ENCODE results near the gene HIRA.
"Not testable (repeated sequence)": the region's sequence is repeated elsewhere in the genome, so short reads cannot be mapped to it uniquely, and the experiment has no call there.

HIRA gene

GRCh38 chr22:19336133-19337075 lies 95.1 kb downstream of the HIRA start:
- Mint-ChIP-seq H3K9me3 (peaks cover 30% of the 10 kb centered on the region), H3K36me3 (peaks cover 99% of the 10 kb centered on the region), H3K27ac (no peak overlapping the region), H3K27me3 (no peaks in the 10 kb centered on the region), H3K4me3 (no peak overlapping the region), H3K4me1 (no peaks in the 10 kb centered on the region)
- no peak for ATAC-seq

- H3K9me3 Mint-ChIP-seq: peaks cover 22% of the 10 kb centered on the region
- H3K27me3 Mint-ChIP-seq: no peaks in the 10 kb centered on the region
- ATAC-seq: no peak
- peaks cover 87% of the 10 kb centered on the region for H3K36me3 Mint-ChIP-seq
- no peak overlapping the region for H3K4me3 Mint-ChIP-seq
- no peak overlapping the region for H3K27ac Mint-ChIP-seq
- no peaks in the 10 kb centered on the region for H3K4me1 Mint-ChIP-seq
Observed at GRCh38 chr22:19331975-19332374, 99.6 kb downstream of the HIRA start.

GRCh38 chr22:19331474-19331873 lies 100.1 kb downstream of the HIRA start:
- Mint-ChIP-seq H3K27ac (no peak overlapping the region), H3K36me3 (peaks cover 82% of the 10 kb centered on the region), H3K4me3 (no peak overlapping the region), H3K4me1 (no peaks in the 10 kb centered on the region), H3K9me3 (peaks cover 22% of the 10 kb centered on the region), H3K27me3 (no peaks in the 10 kb centered on the region)
- ATAC-seq: no peak

GRCh38 chr22:19330865-19331418 lies 100.6 kb downstream of the HIRA start:
- Mint-ChIP-seq H3K4me3 (no peak overlapping the region), H3K36me3 (peaks cover 77% of the 10 kb centered on the region), H3K27me3 (no peaks in the 10 kb centered on the region), H3K4me1 (no peaks in the 10 kb centered on the region), H3K27ac (no peak overlapping the region), H3K9me3 (peaks cover 26% of the 10 kb centered on the region)
- ATAC-seq: no peak

GRCh38 chr22:19330205-19330604 lies 101.3 kb downstream of the HIRA start:
- not testable (repeated sequence) for H3K27me3 Mint-ChIP-seq, H3K27ac Mint-ChIP-seq, ATAC-seq, H3K4me1 Mint-ChIP-seq, H3K4me3 Mint-ChIP-seq
- Mint-ChIP-seq H3K36me3 (peaks cover 69% of the 10 kb centered on the region), H3K9me3 (peaks cover 22% of the 10 kb centered on the region)

GRCh38 chr22:19329454-19329853 lies 102.1 kb downstream of the HIRA start:
- ATAC-seq: no peak
- Mint-ChIP-seq H3K4me3 (no peak overlapping the region), H3K36me3 (peaks cover 62% of the 10 kb centered on the region), H3K27ac (no peak overlapping the region), H3K27me3 (no peaks in the 10 kb centered on the region), H3K9me3 (peaks cover 19% of the 10 kb centered on the region), H3K4me1 (no peaks in the 10 kb centered on the region)

GRCh38 chr22:19325296-19325948 lies 106.1 kb downstream of the HIRA start:
- Mint-ChIP-seq H3K4me3 (no peak overlapping the region), H3K27ac (no peak overlapping the region), H3K4me1 (no peaks in the 10 kb centered on the region), H3K9me3 (peaks cover 6% of the 10 kb centered on the region), H3K27me3 (no peaks in the 10 kb centered on the region), H3K36me3 (peaks cover 28% of the 10 kb centered on the region)
- ATAC-seq: no peak

GRCh38 chr22:19323420-19323819 lies 108.1 kb downstream of the HIRA start:
- not testable (repeated sequence) for H3K27me3 Mint-ChIP-seq, H3K9me3 Mint-ChIP-seq, ATAC-seq, H3K27ac Mint-ChIP-seq, H3K4me3 Mint-ChIP-seq, H3K4me1 Mint-ChIP-seq
- peaks cover 18% of the 10 kb centered on the region for H3K36me3 Mint-ChIP-seq

GRCh38 chr22:19321757-19322156 lies 109.8 kb downstream of the HIRA start:
- no peaks in the 10 kb centered on the region for H3K27me3 Mint-ChIP-seq
- peaks cover 8% of the 10 kb centered on the region for H3K9me3 Mint-ChIP-seq
- H3K4me1 Mint-ChIP-seq: no peaks in the 10 kb centered on the region
- no peak for ATAC-seq
- H3K27ac Mint-ChIP-seq: no peak overlapping the region
- no peak overlapping the region for H3K4me3 Mint-ChIP-seq
- H3K36me3 Mint-ChIP-seq: peaks cover 14% of the 10 kb centered on the region

GRCh38 chr22:19320136-19320535 lies 111.4 kb downstream of the HIRA start:
- H3K4me1 Mint-ChIP-seq, ATAC-seq, H3K9me3 Mint-ChIP-seq, H3K27me3 Mint-ChIP-seq, H3K27ac Mint-ChIP-seq, H3K4me3 Mint-ChIP-seq: not testable (repeated sequence)
- H3K36me3 Mint-ChIP-seq: peaks cover 14% of the 10 kb centered on the region

- H3K4me3 Mint-ChIP-seq: no peak overlapping the region
- ATAC-seq: no peak
- H3K9me3 Mint-ChIP-seq: peaks cover 9% of the 10 kb centered on the region
- no peaks in the 10 kb centered on the region for H3K4me1 Mint-ChIP-seq
- peaks cover 14% of the 10 kb centered on the region for H3K36me3 Mint-ChIP-seq
- no peaks in the 10 kb centered on the region for H3K27me3 Mint-ChIP-seq
- H3K27ac Mint-ChIP-seq: no peak overlapping the region
Observed at GRCh38 chr22:19319281-19319680, 112.3 kb downstream of the HIRA start.

- ATAC-seq: no peak
- H3K4me3 Mint-ChIP-seq: no peak overlapping the region
- H3K4me1 Mint-ChIP-seq: no peaks in the 10 kb centered on the region
Observed at GRCh38 chr22:19317865-19318264, 113.7 kb downstream of the HIRA start.

GRCh38 chr22:19307872-19308271 lies 123.7 kb downstream of the HIRA start:
- Mint-ChIP-seq H3K27ac (no peak overlapping the region), H3K27me3 (no peaks in the 10 kb centered on the region), H3K36me3 (no peaks in the 10 kb centered on the region), H3K9me3 (no peaks in the 10 kb centered on the region), H3K4me3 (no peak overlapping the region), H3K4me1 (no peaks in the 10 kb centered on the region)
- ATAC-seq: no peak

More at GRCh38 chr22:19317865-19318264, 113.7 kb downstream of the HIRA start:
- Mint-ChIP-seq H3K9me3 (peaks cover 11% of the 10 kb centered on the region), H3K27ac (no peak overlapping the region), H3K27me3 (no peaks in the 10 kb centered on the region), H3K36me3 (peaks cover 14% of the 10 kb centered on the region)

GRCh38 chr22:19306535-19306934 lies 125.0 kb downstream of the HIRA start:
- H3K4me3 Mint-ChIP-seq, H3K27me3 Mint-ChIP-seq, H3K4me1 Mint-ChIP-seq, H3K27ac Mint-ChIP-seq, H3K9me3 Mint-ChIP-seq, ATAC-seq, H3K36me3 Mint-ChIP-seq: not testable (repeated sequence)

- ATAC-seq: no peak
- Mint-ChIP-seq H3K4me1 (no peaks in the 10 kb centered on the region), H3K36me3 (no peaks in the 10 kb centered on the region), H3K27me3 (no peaks in the 10 kb centered on the region), H3K27ac (no peak overlapping the region), H3K9me3 (no peaks in the 10 kb centered on the region), H3K4me3 (no peak overlapping the region)
Observed at GRCh38 chr22:19304547-19304946, 127.0 kb downstream of the HIRA start.

Measured in stimulated activated memory B cell treated with anti-CD40 and anti-IgM and Interleukin-4, amounts not matched to agents 10 μg/mL and 1 μg/mL and 100 μg/mL, for 72 hours (primary cell).